Measurements from ENCODE around the gene SLC6A7. TPM values are rescaled to one million over a fixed set of nuclear protein-coding genes. Genes with fewer than 3 reads are reported as not detected.
A peak's percentile ranks its signal among the peaks of the same experiment; 100 is the strongest.

The SLC6A7 gene
- total RNA-seq, 1 experiment from 2014 or later, result not detected

- BruUV-seq (replicated peaks), result no TSS peak
- no peaks in the 10 kb centered on the region for H3K27me3 ChIP-seq (replicated peaks; ENCODE audit: insufficient read depth, low read depth, low read length, poor library complexity)
- intact Hi-C loops (cut with micrococcal nuclease; ENCODE audit: unreplicated experiment), result loop anchor here (5.0 kb wide), 1 partner anchor 213 kb away; the partner anchor contains the start of gene TCOF1
- TF ChIP-seq EZH2 (IDR thresholded peaks at IDR 0.05; ENCODE audit: borderline replicate concordance, low read depth, low read length, poor library complexity, severe bottlenecking) (no peak), CTCF (conservative IDR thresholded peaks at IDR 0.05; ENCODE audit: low read depth, low read length) (no peak)
- H3K27ac ChIP-seq (ENCODE audit: low read depth, low read length, poor library complexity, severe bottlenecking), result peak overlapping the region; percentile 74
- peak; percentile 72 for DNase-seq (ENCODE audit: low spot score)
- ChIA-PET POLR2A (ENCODE audit: low non-redundant PET) (no interaction called here), CTCF (no interaction called here)
- no peak overlapping the region for H3K4me3 ChIP-seq (ENCODE audit: low read depth, low read length, poor library complexity, severe bottlenecking)
- no peaks in the 10 kb centered on the region for H3K9me3 ChIP-seq (ENCODE audit: low read depth, low read length, poor library complexity, severe bottlenecking)
- H3K4me1 ChIP-seq (ENCODE audit: insufficient read depth, low read length, poor library complexity, severe bottlenecking), result peaks cover 33% of the 10 kb centered on the region
- H3K36me3 ChIP-seq (ENCODE audit: insufficient read depth, low read length, poor library complexity, severe bottlenecking), result no peaks in the 10 kb centered on the region
These were observed 45.5 kb upstream of the SLC6A7 start for GRCh38 chr5:150144246-150144801.

GRCh38 chr5:150144879-150145278, 45.0 kb upstream of the SLC6A7 start:
- BruUV-seq (replicated peaks), result no TSS peak
- DNase-seq (ENCODE audit: low spot score), result no peak
- H3K36me3 ChIP-seq (ENCODE audit: insufficient read depth, low read length, poor library complexity, severe bottlenecking), result no peaks in the 10 kb centered on the region
- intact Hi-C loops (cut with micrococcal nuclease; ENCODE audit: unreplicated experiment), result loop anchor here (5.0 kb wide), 1 partner anchor 212 kb away; the partner anchor contains the start of gene TCOF1
- peak overlapping the region; percentile 74 for H3K27ac ChIP-seq (ENCODE audit: low read depth, low read length, poor library complexity, severe bottlenecking)
- ChIA-PET POLR2A (ENCODE audit: low non-redundant PET) (no interaction called here), CTCF (no interaction called here)
- no peak overlapping the region for H3K4me3 ChIP-seq (ENCODE audit: low read depth, low read length, poor library complexity, severe bottlenecking)
- TF ChIP-seq EZH2 (IDR thresholded peaks at IDR 0.05; ENCODE audit: borderline replicate concordance, low read depth, low read length, poor library complexity, severe bottlenecking) (no peak), CTCF (conservative IDR thresholded peaks at IDR 0.05; ENCODE audit: low read depth, low read length) (no peak)
- peaks cover 33% of the 10 kb centered on the region for H3K4me1 ChIP-seq (ENCODE audit: insufficient read depth, low read length, poor library complexity, severe bottlenecking)
- no peaks in the 10 kb centered on the region for H3K27me3 ChIP-seq (replicated peaks; ENCODE audit: insufficient read depth, low read depth, low read length, poor library complexity)
- H3K9me3 ChIP-seq (ENCODE audit: low read depth, low read length, poor library complexity, severe bottlenecking), result no peaks in the 10 kb centered on the region

- no peak overlapping the region for H3K4me3 ChIP-seq (ENCODE audit: low read depth, low read length, poor library complexity, severe bottlenecking)
- CTCF ChIA-PET, result no interaction called here
- intact Hi-C loops (cut with micrococcal nuclease; ENCODE audit: unreplicated experiment), result no loop called here
- POLR2A ChIA-PET (ENCODE audit: low non-redundant PET), result no interaction called here
- no peaks in the 10 kb centered on the region for H3K9me3 ChIP-seq (ENCODE audit: low read depth, low read length, poor library complexity, severe bottlenecking)
- BruUV-seq (replicated peaks), result no TSS peak
- H3K27ac ChIP-seq (ENCODE audit: low read depth, low read length, poor library complexity, severe bottlenecking), result no peak overlapping the region
- TF ChIP-seq CTCF (conservative IDR thresholded peaks at IDR 0.05; ENCODE audit: low read depth, low read length) (no peak), EZH2 (IDR thresholded peaks at IDR 0.05; ENCODE audit: borderline replicate concordance, low read depth, low read length, poor library complexity, severe bottlenecking) (no peak)
- peaks cover 33% of the 10 kb centered on the region for H3K4me1 ChIP-seq (ENCODE audit: insufficient read depth, low read length, poor library complexity, severe bottlenecking)
- H3K36me3 ChIP-seq (ENCODE audit: insufficient read depth, low read length, poor library complexity, severe bottlenecking), result no peaks in the 10 kb centered on the region
- DNase-seq (ENCODE audit: low spot score), result no peak
- H3K27me3 ChIP-seq (replicated peaks; ENCODE audit: insufficient read depth, low read depth, low read length, poor library complexity), result no peaks in the 10 kb centered on the region
These were observed 43.6 kb upstream of the SLC6A7 start for GRCh38 chr5:150146235-150146634.
